ENCODE data around the gene ZNF43. TPM values are rescaled to one million over a fixed set of nuclear protein-coding genes. Genes with fewer than 3 reads are reported as not detected.

The ZNF43 gene
- total and polyA plus RNA-seq, 2 donors (not counting 1 experiment from before 2014, with no cell fraction given) = 10.8 to 59.8 TPM

DNA sequence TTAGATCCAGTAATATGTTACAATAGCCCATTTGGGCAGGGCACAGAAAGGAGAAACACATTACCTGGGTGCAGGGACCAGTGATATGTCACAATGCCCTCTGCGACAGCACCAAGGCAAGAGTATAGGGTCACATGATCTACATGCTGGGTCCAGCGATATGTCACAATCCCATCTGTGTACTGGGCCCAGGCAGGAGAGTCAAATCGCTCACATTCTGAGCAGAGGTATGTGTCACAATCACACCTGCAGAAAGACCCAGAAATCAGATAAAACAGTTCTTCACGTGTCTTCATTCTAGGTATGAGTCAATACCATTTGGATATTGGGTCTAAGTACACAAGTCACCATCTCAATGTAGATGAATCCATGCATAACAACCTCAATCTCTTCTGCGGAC lies 7.1 kb upstream of the ZNF43 start:
- H2AFZ ChIP-seq (ENCODE audit: insufficient read depth, low read depth, low read length, poor library complexity, severe bottlenecking) = no peak overlapping the region
- no peak overlapping the region for H3K4me3 ChIP-seq (ENCODE audit: control extremely low read depth in 1 of 5, extremely low read depth in 1 of 5, insufficient read depth in 1 of 5, low read depth in 2 of 5, low read length in 4 of 5)
- intact Hi-C loops (cut with micrococcal nuclease) = no loop called here
- CTCF ChIA-PET = no interaction called here
- Mint-ChIP-seq H3K4me3 (no peak overlapping the region), H3K9me3 (ENCODE audit: insufficient read depth) (no peaks in the 10 kb centered on the region), H3K27me3 (no peaks in the 10 kb centered on the region), H3K27ac (no peak overlapping the region), H3K4me1 (no peaks in the 10 kb centered on the region)
- H3K4me1 ChIP-seq (ENCODE audit: control insufficient read depth in 2 of 2, insufficient read depth in 2 of 2, low read length in 2 of 2) = no peaks in the 10 kb centered on the region
- ATAC-seq (ENCODE audit: low read depth) (no peak), DNase-seq (no peak)
- no peaks in the 10 kb centered on the region for H3K79me2 ChIP-seq (ENCODE audit: control insufficient read depth, insufficient read depth, low read length)
- 100% methylated on average over 3 of the region's 5 CpGs for WGBS (ENCODE audit: insufficient coverage)
- H3K9ac ChIP-seq (ENCODE audit: low read length) = no peak overlapping the region
- POLR2A ChIA-PET = no interaction called here
- TF ChIP-seq, protein P1, sequence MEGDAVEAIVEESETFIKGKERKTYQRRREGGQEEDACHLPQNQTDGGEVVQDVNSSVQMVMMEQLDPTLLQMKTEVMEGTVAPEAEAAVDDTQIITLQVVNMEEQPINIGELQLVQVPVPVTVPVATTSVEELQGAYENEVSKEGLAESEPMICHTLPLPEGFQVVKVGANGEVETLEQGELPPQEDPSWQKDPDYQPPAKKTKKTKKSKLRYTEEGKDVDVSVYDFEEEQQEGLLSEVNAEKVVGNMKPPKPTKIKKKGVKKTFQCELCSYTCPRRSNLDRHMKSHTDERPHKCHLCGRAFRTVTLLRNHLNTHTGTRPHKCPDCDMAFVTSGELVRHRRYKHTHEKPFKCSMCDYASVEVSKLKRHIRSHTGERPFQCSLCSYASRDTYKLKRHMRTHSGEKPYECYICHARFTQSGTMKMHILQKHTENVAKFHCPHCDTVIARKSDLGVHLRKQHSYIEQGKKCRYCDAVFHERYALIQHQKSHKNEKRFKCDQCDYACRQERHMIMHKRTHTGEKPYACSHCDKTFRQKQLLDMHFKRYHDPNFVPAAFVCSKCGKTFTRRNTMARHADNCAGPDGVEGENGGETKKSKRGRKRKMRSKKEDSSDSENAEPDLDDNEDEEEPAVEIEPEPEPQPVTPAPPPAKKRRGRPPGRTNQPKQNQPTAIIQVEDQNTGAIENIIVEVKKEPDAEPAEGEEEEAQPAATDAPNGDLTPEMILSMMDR (IDR thresholded peaks at IDR 0.05) = no peak
- no peak for TF ChIP-seq EZH2 (IDR thresholded peaks at IDR 0.05; ENCODE audit: borderline replicate concordance, insufficient read depth, low read depth, low read length, poor library complexity, severe bottlenecking)
- no peak overlapping the region for H3K4me2 ChIP-seq (replicated peaks; ENCODE audit: low read depth, low read length, poor library complexity, severe bottlenecking)
- H3K27me3 ChIP-seq (replicated peaks in 1 of 4; ENCODE audit: control extremely low read depth in 1 of 4, control insufficient read depth in 3 of 4, insufficient read depth in 4 of 4, low read length in 3 of 4) = no peaks in the 10 kb centered on the region
- no peak overlapping the region for H3K27ac ChIP-seq (ENCODE audit: low read length in 2 of 2)
- H3K36me3 ChIP-seq (replicated peaks in 1 of 2; ENCODE audit: control extremely low read depth in 1 of 2, control insufficient read depth in 1 of 2, extremely low read depth in 1 of 2, insufficient read depth in 2 of 2, low read length in 1 of 2) = peaks cover 5 to 37% of the 10 kb centered on the region in 2 experiments
- H3K9me3 ChIP-seq (ENCODE audit: control extremely low read depth in 1 of 3, control insufficient read depth in 2 of 3, insufficient read depth in 1 of 3, low read length in 2 of 3) = no peaks in the 10 kb centered on the region
- H4K20me1 ChIP-seq (ENCODE audit: control insufficient read depth, insufficient read depth, low read length, poor library complexity, severe bottlenecking) = no peaks in the 10 kb centered on the region

DNA sequence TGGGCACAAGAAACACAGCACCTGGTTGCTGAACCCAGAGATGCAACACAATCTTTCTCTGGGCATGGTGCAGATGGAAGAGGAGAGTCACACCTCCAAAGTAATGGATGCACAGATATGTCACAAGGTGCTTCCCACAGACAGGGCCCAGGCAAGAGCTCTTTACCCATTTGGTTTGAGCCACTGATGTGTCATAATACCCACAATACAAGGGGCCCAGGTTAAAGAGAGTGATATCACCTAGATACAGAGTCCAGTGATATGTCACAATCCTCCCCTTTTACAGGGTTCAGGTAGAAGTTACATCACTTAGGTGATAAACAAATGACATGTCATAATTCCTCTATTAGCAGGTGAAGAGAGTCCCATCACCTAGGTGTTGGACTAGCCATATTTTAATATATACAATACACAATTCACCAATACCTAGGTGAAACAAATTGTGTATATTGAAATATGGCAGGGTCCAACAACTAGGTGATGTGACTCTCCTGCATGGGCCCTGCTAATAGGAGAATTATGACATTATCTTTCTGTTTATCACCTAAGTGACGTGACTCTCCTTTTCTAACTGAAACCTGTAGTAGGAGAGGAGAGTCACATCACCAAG lies 5.6 kb upstream of the ZNF43 start:
- Histone ChIP-seq H2AFZ (ENCODE audit: insufficient read depth, low read depth, low read length, poor library complexity, severe bottlenecking) (no peak overlapping the region), H3K36me3 (replicated peaks in 1 of 2; ENCODE audit: control extremely low read depth in 1 of 2, control insufficient read depth in 1 of 2, extremely low read depth in 1 of 2, insufficient read depth in 2 of 2, low read length in 1 of 2) (peaks cover 5 to 37% of the 10 kb centered on the region in 2 experiments), H3K4me3 (ENCODE audit: control extremely low read depth in 1 of 5, extremely low read depth in 1 of 5, insufficient read depth in 1 of 5, low read depth in 2 of 5, low read length in 4 of 5) (no peak overlapping the region), H3K79me2 (ENCODE audit: control insufficient read depth, insufficient read depth, low read length) (no peaks in the 10 kb centered on the region), H4K20me1 (ENCODE audit: control insufficient read depth, insufficient read depth, low read length, poor library complexity, severe bottlenecking) (no peaks in the 10 kb centered on the region), H3K27ac (ENCODE audit: low read length in 2 of 2) (no peak overlapping the region), H3K27me3 (replicated peaks in 1 of 4; ENCODE audit: control extremely low read depth in 1 of 4, control insufficient read depth in 3 of 4, insufficient read depth in 4 of 4, low read length in 3 of 4) (no peaks in the 10 kb centered on the region), H3K9ac (ENCODE audit: low read length) (no peak overlapping the region), H3K9me3 (ENCODE audit: control extremely low read depth in 1 of 3, control insufficient read depth in 2 of 3, insufficient read depth in 1 of 3, low read length in 2 of 3) (no peaks in the 10 kb centered on the region), H3K4me2 (replicated peaks; ENCODE audit: low read depth, low read length, poor library complexity, severe bottlenecking) (no peak overlapping the region), H3K4me1 (ENCODE audit: control insufficient read depth in 2 of 2, insufficient read depth in 2 of 2, low read length in 2 of 2) (peaks cover 1% of the 10 kb centered on the region in 2 donors)
- Mint-ChIP-seq H3K4me1 (no peaks in the 10 kb centered on the region), H3K27ac (no peak overlapping the region), H3K4me3 (no peak overlapping the region), H3K27me3 (no peaks in the 10 kb centered on the region), H3K9me3 (ENCODE audit: insufficient read depth) (no peaks in the 10 kb centered on the region)
- ChIA-PET POLR2A (no interaction called here), CTCF (interaction anchor here (1.9 kb wide), 1 partner anchor 11 kb away, joined by 4 read pairs; no protein-coding TSS in a partner anchor)
- intact Hi-C loops (cut with micrococcal nuclease) = no loop called here
- TF ChIP-seq, protein P1 (IDR thresholded peaks at IDR 0.05) = no peak
- TF ChIP-seq EZH2 (IDR thresholded peaks at IDR 0.05; ENCODE audit: borderline replicate concordance, insufficient read depth, low read depth, low read length, poor library complexity, severe bottlenecking) = no peak
- DNase-seq (no peak), ATAC-seq (ENCODE audit: low read depth) (no peak)
- WGBS (ENCODE audit: insufficient coverage) = no CpG with 5 or more reads among the region's 1 CpG
